ENCODE measurements around the gene CASZ1.

Gene CASZ1

DNA sequence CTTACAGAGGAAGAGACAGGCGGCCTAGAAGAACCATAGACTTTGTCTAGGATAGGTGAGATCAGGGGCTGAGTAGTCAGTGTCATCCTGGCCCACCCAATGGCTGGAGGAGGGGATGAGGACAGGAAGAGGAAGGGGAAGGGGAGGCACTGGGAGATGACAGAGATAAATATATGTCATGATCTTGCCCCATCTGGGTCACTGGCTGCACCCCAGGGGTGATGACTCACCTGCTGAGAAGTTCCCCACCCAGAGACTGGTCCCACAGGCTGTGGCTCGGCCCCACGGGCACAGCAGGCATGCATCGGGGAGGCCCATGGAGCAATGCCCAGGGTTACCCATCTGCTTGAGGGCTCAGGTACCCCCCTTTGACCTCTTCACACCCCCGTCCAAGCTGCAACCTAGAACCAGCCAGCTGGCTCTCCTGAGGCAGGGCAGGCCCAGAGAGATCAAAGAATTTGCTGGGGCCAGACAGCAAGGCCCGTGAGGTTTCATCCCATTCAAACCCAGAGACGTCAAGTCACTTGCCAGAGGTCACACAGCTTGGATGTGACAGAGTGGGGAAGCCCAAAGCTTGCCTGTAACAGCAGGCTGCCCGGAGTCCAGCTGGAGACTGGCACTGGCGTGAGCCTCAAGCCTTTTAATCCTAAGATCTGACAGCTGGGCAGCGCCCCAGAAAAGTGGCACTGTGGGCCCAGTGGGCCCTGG is 34.7 kb upstream of the CASZ1 start:
- TF ChIP-seq, protein P1, sequence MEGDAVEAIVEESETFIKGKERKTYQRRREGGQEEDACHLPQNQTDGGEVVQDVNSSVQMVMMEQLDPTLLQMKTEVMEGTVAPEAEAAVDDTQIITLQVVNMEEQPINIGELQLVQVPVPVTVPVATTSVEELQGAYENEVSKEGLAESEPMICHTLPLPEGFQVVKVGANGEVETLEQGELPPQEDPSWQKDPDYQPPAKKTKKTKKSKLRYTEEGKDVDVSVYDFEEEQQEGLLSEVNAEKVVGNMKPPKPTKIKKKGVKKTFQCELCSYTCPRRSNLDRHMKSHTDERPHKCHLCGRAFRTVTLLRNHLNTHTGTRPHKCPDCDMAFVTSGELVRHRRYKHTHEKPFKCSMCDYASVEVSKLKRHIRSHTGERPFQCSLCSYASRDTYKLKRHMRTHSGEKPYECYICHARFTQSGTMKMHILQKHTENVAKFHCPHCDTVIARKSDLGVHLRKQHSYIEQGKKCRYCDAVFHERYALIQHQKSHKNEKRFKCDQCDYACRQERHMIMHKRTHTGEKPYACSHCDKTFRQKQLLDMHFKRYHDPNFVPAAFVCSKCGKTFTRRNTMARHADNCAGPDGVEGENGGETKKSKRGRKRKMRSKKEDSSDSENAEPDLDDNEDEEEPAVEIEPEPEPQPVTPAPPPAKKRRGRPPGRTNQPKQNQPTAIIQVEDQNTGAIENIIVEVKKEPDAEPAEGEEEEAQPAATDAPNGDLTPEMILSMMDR (IDR thresholded peaks at IDR 0.05; ENCODE audit: insufficient read depth, low read length, missing control alignments): no peak
- ChIA-PET CTCF (interaction anchor here (1.2 kb wide), 1 partner anchor 336 kb away, joined by 3 read pairs; no protein-coding TSS in a partner anchor), POLR2A (no interaction called here)

DNA sequence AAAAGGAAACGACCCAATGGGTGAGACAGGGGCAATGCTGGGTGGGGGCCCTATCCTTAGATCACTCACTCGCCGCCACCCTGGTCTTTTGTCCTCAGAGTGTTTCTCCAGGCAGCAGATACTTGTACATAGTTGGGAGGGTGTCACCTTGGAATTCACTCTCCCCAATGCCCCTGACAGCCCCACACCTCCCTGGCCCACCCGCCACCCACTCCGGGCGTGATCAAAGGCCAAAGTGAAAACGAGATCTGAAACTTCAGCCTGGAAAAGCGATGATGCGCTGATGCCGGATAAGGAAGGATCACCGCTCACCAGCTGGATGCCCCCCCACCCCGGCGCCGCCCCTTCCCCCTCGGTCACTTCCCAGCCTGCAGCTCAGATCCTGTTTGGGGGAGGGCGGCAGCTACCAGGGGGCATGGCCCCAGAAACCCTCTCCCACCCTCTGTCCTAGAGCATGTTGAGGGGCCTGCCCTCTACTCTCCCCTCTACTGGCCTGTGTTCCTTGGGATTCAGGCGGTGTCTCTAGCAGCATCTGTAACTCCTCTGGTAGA is 33.6 kb upstream of the CASZ1 start:
- TF ChIP-seq, protein P1 (IDR thresholded peaks at IDR 0.05; ENCODE audit: insufficient read depth, low read length, missing control alignments): no peak
- DNase-seq (ENCODE audit: low read depth, low spot score): no peak
- no peak overlapping the region for H3K4me3 ChIP-seq (ENCODE audit: low read depth, low read length)
- ChIA-PET CTCF (interaction anchor here (1.2 kb wide), 1 partner anchor 335 kb away, joined by 3 read pairs; no protein-coding TSS in a partner anchor), POLR2A (no interaction called here)

More for the DNA sequence above, 34.7 kb upstream of the CASZ1 start:
- no peak for DNase-seq (ENCODE audit: low read depth, low spot score)
- H3K4me3 ChIP-seq (ENCODE audit: low read depth, low read length): no peak overlapping the region

GRCh38 chr1:10829067-10829818 is 32.8 kb upstream of the CASZ1 start:
- ChIA-PET CTCF (no interaction called here), POLR2A (no interaction called here)
- no peak overlapping the region for H3K4me3 ChIP-seq (ENCODE audit: low read depth, low read length)
- TF ChIP-seq, protein P1 (IDR thresholded peaks at IDR 0.05; ENCODE audit: insufficient read depth, low read length, missing control alignments): no peak
- no peak for DNase-seq (ENCODE audit: low read depth, low spot score)

DNA sequence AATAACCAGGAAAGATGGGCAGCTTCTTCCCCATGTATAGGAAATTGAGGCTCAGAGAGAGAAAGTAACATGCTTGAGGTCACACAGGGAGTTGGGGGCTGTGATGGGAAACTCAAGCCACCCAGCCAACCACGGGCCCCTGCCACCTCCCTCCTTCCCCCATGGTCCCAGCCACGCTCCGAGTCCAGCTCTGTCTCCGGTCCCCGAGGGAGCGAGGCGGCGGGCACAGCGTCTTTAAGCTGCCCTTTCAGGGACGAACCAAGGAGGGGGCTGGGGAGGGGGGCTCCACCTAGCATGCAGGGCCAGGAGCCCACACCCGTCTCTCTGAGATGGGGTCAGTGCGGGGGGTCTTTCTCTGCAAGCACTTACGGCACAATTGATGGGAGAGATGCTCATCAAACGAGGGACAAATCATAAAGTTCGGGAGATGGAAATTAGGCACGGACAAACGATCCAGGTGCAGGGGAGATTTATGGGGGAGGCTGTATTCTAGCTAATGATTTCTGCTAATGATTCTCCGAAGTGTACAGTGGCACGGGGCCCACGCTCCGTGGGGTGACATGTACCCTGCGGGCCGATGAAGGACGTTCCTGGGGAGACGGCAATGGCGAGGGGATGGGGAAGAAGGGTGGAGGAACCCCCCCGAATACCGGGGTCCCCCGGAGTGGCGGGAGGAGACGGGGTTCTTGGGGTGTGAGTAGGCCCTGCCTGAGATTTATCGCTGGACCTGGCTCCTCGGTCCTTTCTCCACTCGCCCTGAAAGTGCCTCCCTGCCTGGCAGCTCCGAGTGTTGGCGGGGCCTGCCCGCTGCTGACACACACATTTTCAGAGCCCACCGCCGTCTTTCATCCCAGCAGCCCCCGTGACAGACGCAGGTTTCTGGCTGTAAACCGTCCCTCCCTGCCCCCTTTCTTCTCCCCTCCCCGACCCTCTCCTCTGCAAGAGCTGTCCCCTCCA is 31.2 kb upstream of the CASZ1 start:
- ChIA-PET POLR2A (no interaction called here), CTCF (interaction anchor here (0.9 kb wide), 1 partner anchor 40 kb away, joined by 3 read pairs; no protein-coding TSS in a partner anchor)
- H3K4me3 ChIP-seq (ENCODE audit: low read depth, low read length): no peak overlapping the region
- no peak for DNase-seq (ENCODE audit: low read depth, low spot score)
- TF ChIP-seq, protein P1 (IDR thresholded peaks at IDR 0.05; ENCODE audit: insufficient read depth, low read length, missing control alignments): no peak

GRCh38 chr1:10825592-10825991 is 29.1 kb upstream of the CASZ1 start:
- H3K4me3 ChIP-seq (ENCODE audit: low read depth, low read length): no peak overlapping the region
- DNase-seq (ENCODE audit: low read depth, low spot score): no peak
- TF ChIP-seq, protein P1 (IDR thresholded peaks at IDR 0.05; ENCODE audit: insufficient read depth, low read length, missing control alignments): no peak
- ChIA-PET POLR2A (no interaction called here), CTCF (interaction anchor here (1.0 to 1.6 kb wide), 2 partner anchors 22 to 42 kb away, joined by 3 to 4 read pairs; no protein-coding TSS in a partner anchor)

All from AG04449 (cell line).